ENCODE data around the gene ANKRD20A1. TPM values are rescaled to one million over a fixed set of nuclear protein-coding genes. Genes with fewer than 3 reads are reported as not detected.

ANKRD20A1 gene
- total RNA-seq, result not detected in 2 replicates

DNA sequence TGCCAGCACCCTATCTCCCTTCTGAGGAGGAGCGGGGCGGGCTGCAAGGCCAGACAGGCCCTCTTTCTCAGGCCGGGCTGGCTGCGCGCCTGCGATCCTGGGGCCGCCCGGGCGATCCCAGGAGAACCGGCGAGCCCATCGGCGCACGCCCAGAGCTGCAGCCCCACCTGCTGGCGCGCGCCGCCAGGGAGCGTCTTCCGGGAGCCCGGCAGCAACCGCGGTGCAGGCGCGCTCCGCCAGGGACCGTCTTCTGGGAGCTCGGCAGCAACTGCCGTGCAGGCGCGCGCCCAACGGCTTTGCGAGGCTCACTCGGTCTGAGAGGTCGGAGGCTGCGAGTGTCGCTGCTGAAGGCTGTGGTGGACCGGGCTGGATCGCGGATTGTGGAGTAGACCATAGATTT, at the start of gene ANKRD20A1:
Gene ANKRD20A1, plus strand, starts transcription at position 61 of the 400 bp plus-strand sequence. CDS start 496 bp downstream, outside the sequence.

All from airway epithelial cell (primary cell).